Gastrocnemius medialis (tissue), 4 donors: ENCODE measurements around the gene FNDC4. TPM values are rescaled to one million over a fixed set of nuclear protein-coding genes. Genes with fewer than 3 reads are reported as not detected.
"Not testable (repeated sequence)": the region's sequence is repeated elsewhere in the genome, so short reads cannot be mapped to it uniquely, and the experiment has no call there.

Source experiments
- ATAC-seq, 2 donors: fragments of 150-250 bp; one replicate each; pipeline ENCODE4 v1.9.1; 2016
- DNase-seq, 2 donors: peaks; one replicate each; pipeline ENCODE4 v3.0.0-alpha.2; 2019
- H3K27ac ChIP-seq, 4 donors: fragments of 200-600 bp; sonication (generic); 1 replicate in 1 of 4; 2 replicates in 3 of 4; pipeline ENCODE4 v1.5.1; 2016 to 2018; ENCODE audit warnings: mild to moderate bottlenecking in 2 of 4, moderate library complexity in 1 of 4
- H3K27me3 ChIP-seq, 3 donors: fragments of 200-600 bp; sonication (generic) in 2 of 3; 1 replicate in 1 of 3; 2 replicates in 2 of 3; pipeline versions ENCODE4 v1.5.1 to v1.6.0; 2016 to 2019; ENCODE audit warnings: mild to moderate bottlenecking in 1 of 3, moderate library complexity in 1 of 3
- H3K36me3 ChIP-seq, 2 donors: fragments of 200-600 bp; sonication (generic) in 1 of 2; one replicate each; pipeline ENCODE4 v1.5.1; 2017 to 2018
- H3K4me1 ChIP-seq, 2 donors: fragments of 200-600 bp; sonication (generic) in 1 of 2; one replicate each; pipeline ENCODE4 v1.5.1; 2016 to 2017; ENCODE audit warnings: mild to moderate bottlenecking in 2 of 2
- H3K4me3 ChIP-seq, 4 donors: fragments of 200-600 bp; sonication (generic) in 3 of 4; 1 replicate in 1 of 4; 2 replicates in 3 of 4; pipeline ENCODE4 v1.5.1; 2016 to 2019; ENCODE audit warnings: mild to moderate bottlenecking in 2 of 4
- H3K9me3 ChIP-seq, 3 donors: fragments of 200-600 bp; sonication (generic) in 2 of 3; 1 replicate in 1 of 3; 2 replicates in 2 of 3; pipeline ENCODE4 v1.5.1; 2016 to 2019
- CTCF ChIP-seq, 5 experiments: fragments of 450-650 bp in 3 of 5; fragments of 200-600 bp in 2 of 5; sonication (generic) in 2 of 5; IDR thresholded peaks in 4 of 5; conservative IDR thresholded peaks in 1 of 5; 1 replicate in 4 of 5; 2 replicates in 1 of 5; pipeline ENCODE4 v1.5.1; 2016 to 2019; ENCODE audit warnings: antibody characterized with exemption in 5 of 5, mild to moderate bottlenecking in 3 of 5, moderate library complexity in 3 of 5
- POLR2A ChIP-seq, 2 donors: fragments of 450-650 bp; IDR thresholded peaks; one replicate each; pipeline ENCODE4 v1.6.1; 2017; ENCODE audit warnings: antibody characterized with exemption in 2 of 2, mild to moderate bottlenecking in 2 of 2, moderate library complexity in 2 of 2
- in situ Hi-C, 4 donors: fragments of 200-750 bp; cut with MboI; loops; one replicate each; pipeline versions ENCODE4 v1.15.0 to v1.8.0; 2017; ENCODE audit warnings: low sequenced_read_pairs in 4 of 4
- intact Hi-C: fragments of 100-400 bp; cut with DNase I; formaldehyde crosslinking; loops from one replicate; pipeline ENCODE4 v1.15.1; 2023; ENCODE audit warnings: low total_unique reads
- total RNA-seq, 4 donors: library from RNA; depleted of rRNA; stranded (reverse); fragments of >200 nt; gene quantifications; one replicate each; pipeline versions ENCODE4 v1.1.0 to v1.2.3, GENCODE V29; 2016

Gene FNDC4, protein sequence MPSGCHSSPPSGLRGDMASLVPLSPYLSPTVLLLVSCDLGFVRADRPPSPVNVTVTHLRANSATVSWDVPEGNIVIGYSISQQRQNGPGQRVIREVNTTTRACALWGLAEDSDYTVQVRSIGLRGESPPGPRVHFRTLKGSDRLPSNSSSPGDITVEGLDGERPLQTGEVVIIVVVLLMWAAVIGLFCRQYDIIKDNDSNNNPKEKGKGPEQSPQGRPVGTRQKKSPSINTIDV
- total RNA-seq, result 1 to 10 TPM; 2.0 to 6.4 (median 3.1) TPM

- Histone ChIP-seq H3K27ac (peak within 1 kb of the TSS in 3 of 4 donors; percentile 6 to 35 (median 18)), H3K27me3 (peaks cover 13 to 23% (median 22%) of the 10 kb centered on the region in 3 donors), H3K4me1 (peaks cover 3 to 10% of the 10 kb centered on the region in 2 donors), H3K9me3 (no peaks in the 10 kb centered on the region), H3K36me3 (no peaks in the 10 kb centered on the region), H3K4me3 (peak within 1 kb of the TSS; percentile 46 to 69 (median 56))
- intact Hi-C loops, result loop anchor here (5.0 kb wide), 1 partner anchor 138 kb away; the partner anchor contains the start of gene GTF3C2
- ATAC-seq (peak; percentile 39 to 42), DNase-seq (no peak)
- in situ Hi-C loops, result no loop called here
- TF ChIP-seq POLR2A (IDR thresholded peaks at IDR 0.05) (no peak), CTCF (IDR thresholded peaks at IDR 0.05 in 4 of 5, conservative IDR thresholded peaks at IDR 0.05 in 1 of 5) (no peak)
These were observed at the start of gene FNDC4 for GRCh38 chr2:27494944-27495554. FNDC4 (minus strand) TSS chr2:27495200; CDS start chr2:27494679, 521 bp downstream.

DNA sequence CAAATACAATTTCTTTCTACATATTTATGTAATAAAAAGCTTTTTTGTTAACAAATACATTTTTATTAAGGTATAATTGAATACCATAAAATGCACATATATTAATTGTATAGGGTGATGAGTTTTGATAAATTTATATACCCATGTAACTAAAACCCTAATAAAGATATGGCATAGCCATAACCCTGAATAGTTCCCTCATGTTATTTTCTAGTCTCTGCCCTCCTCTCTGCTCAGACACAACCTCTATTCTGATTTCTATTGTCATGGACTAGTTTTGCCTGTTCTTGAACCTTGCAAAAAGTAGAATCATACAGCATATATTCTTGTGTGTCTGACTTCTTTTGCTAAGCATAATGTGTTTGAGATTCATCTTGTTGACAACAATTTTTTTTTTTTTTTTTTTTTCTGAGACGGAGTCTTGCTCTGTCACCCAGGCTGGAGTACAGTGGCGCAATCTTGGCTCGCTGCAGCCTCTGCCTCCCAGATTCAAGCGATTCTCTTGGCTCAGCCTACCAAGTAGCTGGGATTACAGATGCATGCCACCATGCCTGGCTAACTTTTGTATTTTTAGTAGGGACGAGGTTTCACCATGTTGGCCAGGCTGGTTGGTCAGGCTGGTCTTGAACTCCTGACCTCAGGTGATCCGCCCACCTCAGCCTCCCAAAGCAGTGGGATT is 49.3 kb upstream of the FNDC4 start:
- no peaks in the 10 kb centered on the region for H3K9me3 ChIP-seq
- ATAC-seq (peak; percentile 75 to 89), DNase-seq (peak; percentile 19 to 83)
- peak overlapping the region; percentile 3 to 40 (median 29) for H3K27ac ChIP-seq
- no peaks in the 10 kb centered on the region for H3K36me3 ChIP-seq
- H3K4me1 ChIP-seq, result peaks cover 0 to 4% of the 10 kb centered on the region in 2 donors
- H3K27me3 ChIP-seq, result no peaks in the 10 kb centered on the region
- TF ChIP-seq CTCF (IDR thresholded peaks at IDR 0.05 in 4 of 5, conservative IDR thresholded peaks at IDR 0.05 in 1 of 5), result no peak
- no peak for TF ChIP-seq POLR2A (IDR thresholded peaks at IDR 0.05)
- no peak overlapping the region for H3K4me3 ChIP-seq
- in situ Hi-C loops, result no loop called here
- intact Hi-C loops, result no loop called here

DNA sequence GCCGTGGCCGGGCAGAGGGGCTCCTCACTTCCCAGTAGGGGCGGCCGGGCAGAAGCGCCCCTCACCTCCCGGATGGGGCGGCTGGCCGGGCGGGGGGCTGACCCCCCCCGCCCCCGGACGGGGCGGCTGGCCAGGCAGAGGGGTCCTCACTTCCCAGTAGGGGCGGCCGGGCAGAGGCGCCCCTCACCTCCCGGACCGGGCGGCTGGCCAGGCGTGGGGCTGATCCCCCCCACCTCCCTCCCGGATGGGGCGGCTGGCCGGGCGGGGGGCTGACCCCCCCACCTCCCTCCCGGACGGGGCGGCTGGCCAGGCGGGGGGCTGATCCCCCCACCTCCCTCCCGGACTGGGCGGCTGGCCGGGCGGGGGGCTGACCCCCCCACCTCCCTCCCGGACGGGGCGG is 44.6 kb upstream of the FNDC4 start:
- H3K27ac ChIP-seq, DNase-seq, in situ Hi-C loops, H3K27me3 ChIP-seq, H3K4me3 ChIP-seq, H3K9me3 ChIP-seq, ATAC-seq, H3K36me3 ChIP-seq, intact Hi-C loops, H3K4me1 ChIP-seq: not testable (repeated sequence)

DNA sequence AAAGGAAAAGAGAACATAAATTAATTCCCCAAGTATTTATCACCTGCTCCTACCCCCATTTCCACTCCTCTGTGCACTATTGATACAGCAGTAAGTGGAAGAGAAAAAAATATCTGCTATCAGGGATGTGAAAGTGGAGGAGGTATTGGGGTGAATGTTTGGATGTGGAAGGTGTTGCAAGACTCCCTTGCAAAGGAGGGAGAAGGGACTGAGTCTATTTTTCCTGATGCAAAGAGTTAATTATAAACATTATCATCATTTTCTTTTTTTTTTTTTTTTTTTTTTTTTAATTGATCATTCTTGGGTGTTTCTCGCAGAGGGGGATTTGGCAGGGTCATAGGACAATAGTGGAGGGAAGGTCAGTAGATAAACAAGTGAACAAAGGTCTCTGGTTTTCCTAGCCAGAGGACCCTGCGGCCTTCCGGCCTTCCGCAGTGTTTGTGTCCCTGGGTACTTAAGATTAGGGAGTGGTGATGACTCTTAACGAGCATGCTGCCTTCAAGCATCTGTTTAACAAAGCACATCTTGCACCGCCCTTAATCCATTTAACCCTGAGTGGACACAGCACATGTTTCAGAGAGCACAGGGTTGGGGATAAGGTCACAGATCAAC is 43.9 kb upstream of the FNDC4 start:
- H3K9me3 ChIP-seq, H3K4me1 ChIP-seq, ATAC-seq, H3K27me3 ChIP-seq, H3K4me3 ChIP-seq, H3K27ac ChIP-seq, DNase-seq, intact Hi-C loops, in situ Hi-C loops, H3K36me3 ChIP-seq: not testable (repeated sequence)

- in situ Hi-C loops, result no loop called here
- Histone ChIP-seq H3K9me3 (no peaks in the 10 kb centered on the region), H3K4me3 (no peak overlapping the region), H3K27ac (no peak overlapping the region), H3K36me3 (no peaks in the 10 kb centered on the region), H3K4me1 (no peaks in the 10 kb centered on the region), H3K27me3 (no peaks in the 10 kb centered on the region)
- TF ChIP-seq POLR2A (IDR thresholded peaks at IDR 0.05), result no peak
- no peak for TF ChIP-seq CTCF (IDR thresholded peaks at IDR 0.05 in 4 of 5, conservative IDR thresholded peaks at IDR 0.05 in 1 of 5)
- intact Hi-C loops, result no loop called here
- ATAC-seq, result no peak
- no peak for DNase-seq
These were observed 42.3 kb upstream of the FNDC4 start for GRCh38 chr2:27537287-27537686.
